Measurements from ENCODE around the gene SORCS1.

SORCS1 gene

DNA sequence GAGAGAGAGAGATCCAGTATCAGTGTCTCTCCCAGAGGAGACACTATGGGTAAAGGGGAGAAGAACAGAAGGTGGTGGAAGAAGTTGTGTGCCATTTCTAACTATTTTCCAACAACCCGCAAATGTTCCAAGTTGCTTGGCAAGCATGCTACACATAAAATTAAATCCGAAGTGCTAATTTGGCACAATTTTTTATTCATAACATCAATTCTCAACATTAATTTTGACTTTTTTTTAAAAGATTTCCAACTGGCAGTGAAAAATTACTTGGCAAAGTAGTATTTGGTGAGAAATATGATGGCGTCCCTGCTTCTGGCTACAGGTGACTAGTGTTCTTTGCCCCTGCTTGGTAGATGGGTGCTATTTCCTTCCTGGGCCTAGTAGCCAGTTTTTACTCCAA, 622.0 kb downstream of the SORCS1 start:
- Histone ChIP-seq H3K4me1 (ENCODE audit: insufficient read depth, low read length, severe bottlenecking) (no peaks in the 10 kb centered on the region), H4K20me1 (ENCODE audit: insufficient read depth, low read length) (no peaks in the 10 kb centered on the region), H3K4me2 (ENCODE audit: low read length) (no peak overlapping the region), H3K79me2 (ENCODE audit: insufficient read depth, low read length) (no peaks in the 10 kb centered on the region), H3K27me3 (ENCODE audit: insufficient read depth, low read length) (no peaks in the 10 kb centered on the region), H3K9me2 (ENCODE audit: low read depth, low read length) (no peaks in the 10 kb centered on the region), H3K27ac (ENCODE audit: low read depth, low read length, poor library complexity, severe bottlenecking) (no peak overlapping the region), H3K36me3 (ENCODE audit: insufficient read depth, low read length) (no peaks in the 10 kb centered on the region), H3K9me3 (ENCODE audit: low read length) (no peaks in the 10 kb centered on the region), H2AFZ (ENCODE audit: low read length) (no peak overlapping the region), H3K9ac (ENCODE audit: low read length) (no peak overlapping the region), H3K4me3 (ENCODE audit: low read depth, low read length, poor library complexity, severe bottlenecking) (no peak overlapping the region), H3F3A (ENCODE audit: insufficient read depth, low read length) (no peaks in the 10 kb centered on the region)
- TF ChIP-seq EZH2 (IDR thresholded peaks at IDR 0.05; ENCODE audit: borderline replicate concordance, low read length): no peak
- TF ChIP-seq, protein P1, sequence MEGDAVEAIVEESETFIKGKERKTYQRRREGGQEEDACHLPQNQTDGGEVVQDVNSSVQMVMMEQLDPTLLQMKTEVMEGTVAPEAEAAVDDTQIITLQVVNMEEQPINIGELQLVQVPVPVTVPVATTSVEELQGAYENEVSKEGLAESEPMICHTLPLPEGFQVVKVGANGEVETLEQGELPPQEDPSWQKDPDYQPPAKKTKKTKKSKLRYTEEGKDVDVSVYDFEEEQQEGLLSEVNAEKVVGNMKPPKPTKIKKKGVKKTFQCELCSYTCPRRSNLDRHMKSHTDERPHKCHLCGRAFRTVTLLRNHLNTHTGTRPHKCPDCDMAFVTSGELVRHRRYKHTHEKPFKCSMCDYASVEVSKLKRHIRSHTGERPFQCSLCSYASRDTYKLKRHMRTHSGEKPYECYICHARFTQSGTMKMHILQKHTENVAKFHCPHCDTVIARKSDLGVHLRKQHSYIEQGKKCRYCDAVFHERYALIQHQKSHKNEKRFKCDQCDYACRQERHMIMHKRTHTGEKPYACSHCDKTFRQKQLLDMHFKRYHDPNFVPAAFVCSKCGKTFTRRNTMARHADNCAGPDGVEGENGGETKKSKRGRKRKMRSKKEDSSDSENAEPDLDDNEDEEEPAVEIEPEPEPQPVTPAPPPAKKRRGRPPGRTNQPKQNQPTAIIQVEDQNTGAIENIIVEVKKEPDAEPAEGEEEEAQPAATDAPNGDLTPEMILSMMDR (IDR thresholded peaks at IDR 0.05; ENCODE audit: low read length): no peak

GRCh38 chr10:106540645-106541044, 623.9 kb downstream of the SORCS1 start:
- TF ChIP-seq, protein P1 (IDR thresholded peaks at IDR 0.05; ENCODE audit: low read length): no peak
- TF ChIP-seq EZH2 (IDR thresholded peaks at IDR 0.05; ENCODE audit: borderline replicate concordance, low read length): no peak
- Histone ChIP-seq H2AFZ (ENCODE audit: low read length) (no peak overlapping the region), H3K4me3 (ENCODE audit: low read depth, low read length, poor library complexity, severe bottlenecking) (no peak overlapping the region), H3K27ac (ENCODE audit: low read depth, low read length, poor library complexity, severe bottlenecking) (no peak overlapping the region), H3K27me3 (ENCODE audit: insufficient read depth, low read length) (no peaks in the 10 kb centered on the region), H3K9me3 (ENCODE audit: low read length) (no peaks in the 10 kb centered on the region), H3K9me2 (ENCODE audit: low read depth, low read length) (no peaks in the 10 kb centered on the region), H3K79me2 (ENCODE audit: insufficient read depth, low read length) (no peaks in the 10 kb centered on the region), H3K9ac (ENCODE audit: low read length) (no peak overlapping the region), H3F3A (ENCODE audit: insufficient read depth, low read length) (no peaks in the 10 kb centered on the region), H3K4me1 (ENCODE audit: insufficient read depth, low read length, severe bottlenecking) (no peaks in the 10 kb centered on the region), H3K4me2 (ENCODE audit: low read length) (no peak overlapping the region), H4K20me1 (ENCODE audit: insufficient read depth, low read length) (no peaks in the 10 kb centered on the region), H3K36me3 (ENCODE audit: insufficient read depth, low read length) (no peaks in the 10 kb centered on the region)

DNA sequence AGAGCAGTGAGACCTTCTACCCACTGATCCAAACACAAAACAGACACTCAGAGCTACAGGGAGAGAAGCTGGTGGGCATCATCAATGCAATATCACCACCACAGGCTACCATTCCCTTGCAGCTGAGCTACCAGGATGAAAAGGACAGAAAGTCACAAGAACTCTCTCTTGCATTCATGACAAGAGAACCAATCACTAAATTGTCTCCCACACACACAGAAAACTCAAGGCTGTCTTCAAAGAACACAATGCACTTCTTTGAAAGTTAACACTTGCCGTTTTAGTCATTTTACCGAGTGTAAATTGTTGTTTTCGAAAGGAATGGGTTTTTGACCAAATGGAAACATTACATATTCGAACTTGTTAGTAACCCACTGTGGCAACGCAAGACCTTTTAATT, 626.6 kb downstream of the SORCS1 start:
- TF ChIP-seq EZH2 (IDR thresholded peaks at IDR 0.05; ENCODE audit: borderline replicate concordance, low read length): no peak
- no peaks in the 10 kb centered on the region for H4K20me1 ChIP-seq (ENCODE audit: insufficient read depth, low read length)
- H3K27me3 ChIP-seq (ENCODE audit: insufficient read depth, low read length): no peaks in the 10 kb centered on the region
- no peaks in the 10 kb centered on the region for H3K79me2 ChIP-seq (ENCODE audit: insufficient read depth, low read length)
- H3K9ac ChIP-seq (ENCODE audit: low read length): no peak overlapping the region
- no peak overlapping the region for H3K4me3 ChIP-seq (ENCODE audit: low read depth, low read length, poor library complexity, severe bottlenecking)
- H3K9me2 ChIP-seq (ENCODE audit: low read depth, low read length): no peaks in the 10 kb centered on the region
- H3K4me1 ChIP-seq (ENCODE audit: insufficient read depth, low read length, severe bottlenecking): no peaks in the 10 kb centered on the region
- H2AFZ ChIP-seq (ENCODE audit: low read length): no peak overlapping the region
- H3K4me2 ChIP-seq (ENCODE audit: low read length): no peak overlapping the region
- no peaks in the 10 kb centered on the region for H3F3A ChIP-seq (ENCODE audit: insufficient read depth, low read length)
- no peak overlapping the region for H3K27ac ChIP-seq (ENCODE audit: low read depth, low read length, poor library complexity, severe bottlenecking)
- H3K36me3 ChIP-seq (ENCODE audit: insufficient read depth, low read length): no peaks in the 10 kb centered on the region
- H3K9me3 ChIP-seq (ENCODE audit: low read length): no peaks in the 10 kb centered on the region

- H3K4me3 ChIP-seq (ENCODE audit: low read depth, low read length, poor library complexity, severe bottlenecking): no peak overlapping the region
- H3K9me3 ChIP-seq (ENCODE audit: low read length): no peaks in the 10 kb centered on the region
- H3K9me2 ChIP-seq (ENCODE audit: low read depth, low read length): no peaks in the 10 kb centered on the region
- H3K4me1 ChIP-seq (ENCODE audit: insufficient read depth, low read length, severe bottlenecking): no peaks in the 10 kb centered on the region
- H3K27ac ChIP-seq (ENCODE audit: low read depth, low read length, poor library complexity, severe bottlenecking): no peak overlapping the region
- H3K4me2 ChIP-seq (ENCODE audit: low read length): no peak overlapping the region
- no peaks in the 10 kb centered on the region for H3K36me3 ChIP-seq (ENCODE audit: insufficient read depth, low read length)
- no peaks in the 10 kb centered on the region for H3K79me2 ChIP-seq (ENCODE audit: insufficient read depth, low read length)
- no peak overlapping the region for H2AFZ ChIP-seq (ENCODE audit: low read length)
- H4K20me1 ChIP-seq (ENCODE audit: insufficient read depth, low read length): no peaks in the 10 kb centered on the region
- H3K27me3 ChIP-seq (ENCODE audit: insufficient read depth, low read length): no peaks in the 10 kb centered on the region
- no peaks in the 10 kb centered on the region for H3F3A ChIP-seq (ENCODE audit: insufficient read depth, low read length)
- no peak for TF ChIP-seq EZH2 (IDR thresholded peaks at IDR 0.05; ENCODE audit: borderline replicate concordance, low read length)
- TF ChIP-seq, protein P1 (IDR thresholded peaks at IDR 0.05; ENCODE audit: low read length): no peak
- H3K9ac ChIP-seq (ENCODE audit: low read length): no peak overlapping the region
These were observed 629.1 kb downstream of the SORCS1 start for GRCh38 chr10:106535304-106535953.
